OCI-LY1 (cell line): Measurements from ENCODE around the gene CFAP251.

Experiments used
- CTCF ChIP-seq: fragments of 200-600 bp; sonication (generic), shearing (Covaris generic); IDR thresholded peaks from 2 replicates; pipeline ENCODE4 v1.5.1; 2017; ENCODE audit warnings: mild to moderate bottlenecking, antibody characterized with exemption, low read length, moderate library complexity, mixed read lengths
- EZH2 ChIP-seq: fragments of 200-600 bp; sonication (generic), shearing (Covaris generic); IDR thresholded peaks from 2 replicates; pipeline ENCODE4 v1.8.0; 2017; ENCODE audit warnings: borderline replicate concordance, mixed run types, mild to moderate bottlenecking, antibody characterized with exemption, low read length, moderate library complexity, mixed read lengths

- TF ChIP-seq CTCF (no peak), EZH2 (no peak)
Observed at GRCh38 chr12:121992059-121992879, 73.9 kb downstream of the CFAP251 start.
